ENCODE data around the gene CCNB2. TPM values are rescaled to one million over a fixed set of nuclear protein-coding genes. Genes with fewer than 3 reads are reported as not detected.
"Not testable (repeated sequence)": the region's sequence is repeated elsewhere in the genome, so short reads cannot be mapped to it uniquely, and the experiment has no call there.

Gene CCNB2
- total RNA-seq, 4 donors from 2014 or later = 0.44 to 1.2 (median 1.2) TPM; not detected in 1

GRCh38 chr15:59116771-59117170 lies 11.8 kb downstream of the CCNB2 start:
- H3K27ac ChIP-seq = no peak overlapping the region
- H3K9me3 ChIP-seq = no peaks in the 10 kb centered on the region
- DNase-seq (ENCODE audit: low spot score in 2 of 2) = no peak
- 98% methylated on average over 6 of the region's 6 CpGs for WGBS, 2 donors
- H3K4me1 ChIP-seq = no peaks in the 10 kb centered on the region
- TF ChIP-seq CTCF (IDR thresholded peaks at IDR 0.05) = no peak
- no peak for TF ChIP-seq POLR2A (IDR thresholded peaks at IDR 0.05)
- no peak for TF ChIP-seq EP300 (IDR thresholded peaks at IDR 0.05)
- H3K36me3 ChIP-seq = peaks cover 0 to 9% (median 0%) of the 10 kb centered on the region in 3 donors
- no peaks in the 10 kb centered on the region for H3K27me3 ChIP-seq
- no peak overlapping the region for H3K4me3 ChIP-seq

- no peaks in the 10 kb centered on the region for H3K9me3 ChIP-seq
- peaks cover 0 to 9% (median 0%) of the 10 kb centered on the region in 3 donors for H3K36me3 ChIP-seq
- no peak for DNase-seq (ENCODE audit: low spot score in 2 of 2)
- 92 to 95% methylated on average over 5 of the region's 5 CpGs for WGBS, 2 donors
- no peak for TF ChIP-seq EP300 (IDR thresholded peaks at IDR 0.05)
- no peak for TF ChIP-seq CTCF (IDR thresholded peaks at IDR 0.05)
- no peak for TF ChIP-seq POLR2A (IDR thresholded peaks at IDR 0.05)
- no peak overlapping the region for H3K27ac ChIP-seq
- no peaks in the 10 kb centered on the region for H3K4me1 ChIP-seq
- H3K27me3 ChIP-seq = no peaks in the 10 kb centered on the region
- no peak overlapping the region for H3K4me3 ChIP-seq
Observed at GRCh38 chr15:59119625-59120024, 14.7 kb downstream of the CCNB2 start.

GRCh38 chr15:59120937-59121336 lies 16.0 kb downstream of the CCNB2 start:
- no peaks in the 10 kb centered on the region for H3K9me3 ChIP-seq
- H3K4me3 ChIP-seq = no peak overlapping the region
- no peaks in the 10 kb centered on the region for H3K27me3 ChIP-seq
- H3K4me1 ChIP-seq = no peaks in the 10 kb centered on the region
- DNase-seq (ENCODE audit: low spot score in 2 of 2) = no peak
- H3K36me3 ChIP-seq = peaks cover 0 to 9% (median 0%) of the 10 kb centered on the region in 3 donors
- no peak overlapping the region for H3K27ac ChIP-seq
- WGBS, 2 donors = 91 to 94% methylated on average over 5 of the region's 5 CpGs
- TF ChIP-seq CTCF (IDR thresholded peaks at IDR 0.05) (no peak), EP300 (IDR thresholded peaks at IDR 0.05) (no peak), POLR2A (IDR thresholded peaks at IDR 0.05) (no peak)

GRCh38 chr15:59124261-59124660 lies 19.3 kb downstream of the CCNB2 start:
- Histone ChIP-seq H3K4me1 (no peaks in the 10 kb centered on the region), H3K9me3 (peaks cover 0 to 21% (median 7%) of the 10 kb centered on the region in 4 donors), H3K27me3 (no peaks in the 10 kb centered on the region), H3K27ac (no peak overlapping the region), H3K36me3 (no peaks in the 10 kb centered on the region), H3K4me3 (no peak overlapping the region)
- TF ChIP-seq EP300 (IDR thresholded peaks at IDR 0.05) (no peak), CTCF (IDR thresholded peaks at IDR 0.05) (no peak), POLR2A (IDR thresholded peaks at IDR 0.05) (no peak)
- WGBS, 2 donors = 82 to 84% methylated on average over 2 of the region's 2 CpGs
- no peak for DNase-seq (ENCODE audit: low spot score in 2 of 2)

GRCh38 chr15:59125683-59126082 lies 20.7 kb downstream of the CCNB2 start:
- not testable (repeated sequence) for DNase-seq (ENCODE audit: low spot score in 2 of 2); H3K27ac ChIP-seq; H3K4me3 ChIP-seq; H3K4me1 ChIP-seq; H3K36me3 ChIP-seq; H3K27me3 ChIP-seq
- peaks cover 0 to 26% (median 7%) of the 10 kb centered on the region in 4 donors for H3K9me3 ChIP-seq
- 97 to 98% methylated on average over 4 of the region's 4 CpGs for WGBS, 2 donors

- not testable (repeated sequence) for H3K4me3 ChIP-seq; H3K4me1 ChIP-seq; H3K27me3 ChIP-seq; DNase-seq (ENCODE audit: low spot score in 2 of 2); H3K27ac ChIP-seq
- Histone ChIP-seq H3K9me3 (peaks cover 0 to 26% (median 7%) of the 10 kb centered on the region in 4 donors), H3K36me3 (peaks cover 0 to 11% (median 0%) of the 10 kb centered on the region in 3 donors)
- 79 to 82% methylated on average over 1 of the region's 1 CpG for WGBS, 2 donors
Observed at GRCh38 chr15:59127255-59127654, 22.3 kb downstream of the CCNB2 start.
